ENCODE measurements around the gene MTF2.

MTF2 gene

DNA sequence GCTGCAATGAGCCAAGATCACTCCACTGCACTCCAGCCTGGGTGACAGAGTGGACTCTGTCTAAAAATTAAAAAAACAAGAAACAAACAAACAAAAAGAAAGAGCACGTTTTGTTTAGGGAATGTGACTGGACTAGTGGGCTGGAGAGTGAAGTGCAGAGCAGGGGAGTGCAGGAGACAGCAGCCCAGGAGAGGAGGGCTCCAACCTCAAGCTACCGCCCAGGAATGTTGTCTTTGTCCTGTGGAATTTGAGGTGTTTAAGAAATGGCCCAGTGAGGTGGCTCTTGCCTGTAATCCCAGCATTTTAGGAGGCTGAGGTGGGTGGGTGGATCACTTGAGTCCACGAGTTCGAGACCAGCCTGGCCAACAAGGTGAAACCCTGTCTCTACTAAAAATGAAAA, 42.4 kb upstream of the MTF2 start:
- no peak for DNase-seq (ENCODE audit: low read depth)
- no peak for TF ChIP-seq CTCF (conservative IDR thresholded peaks at IDR 0.05; ENCODE audit: low read length)

DNA sequence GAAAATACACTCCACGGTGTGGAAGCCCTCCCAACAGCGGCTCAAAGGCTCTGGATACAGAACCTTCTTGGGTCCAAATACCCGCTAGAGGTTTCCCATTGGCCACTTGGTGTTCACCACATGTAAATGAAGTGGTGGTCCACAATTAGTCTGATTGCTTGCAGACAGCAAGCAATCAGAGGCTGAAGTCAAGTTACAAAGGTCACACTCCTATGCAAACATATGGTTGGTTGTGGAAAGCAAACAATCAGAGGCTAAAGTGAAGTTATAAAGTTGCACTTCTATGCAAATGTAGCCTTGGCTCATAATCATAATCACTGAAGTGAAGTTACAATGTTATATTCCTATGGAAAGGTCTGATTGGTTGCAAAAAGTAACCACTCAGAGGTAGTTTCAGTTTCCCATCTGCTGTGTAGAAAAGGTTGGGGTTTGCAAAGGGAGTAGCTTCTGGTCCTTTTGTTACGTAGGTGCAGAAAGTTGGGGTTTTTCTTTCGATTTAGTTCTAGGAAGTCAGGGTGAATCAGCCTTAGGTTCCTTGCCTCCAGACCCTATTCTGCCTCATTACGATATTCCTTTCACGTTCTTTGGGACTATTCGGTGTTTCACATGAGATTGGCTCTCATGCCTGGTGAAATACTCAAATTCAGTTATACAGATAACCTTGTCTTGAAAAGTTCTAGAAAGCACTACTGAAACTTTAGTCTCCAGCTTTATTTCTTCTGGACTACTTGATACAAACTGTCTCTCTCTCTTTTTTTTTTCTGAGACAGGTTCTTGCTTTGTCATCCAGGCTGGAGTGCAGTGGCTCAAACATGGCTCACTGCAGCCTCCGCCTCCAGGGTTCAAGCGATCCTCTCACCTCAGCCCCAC, 36.7 kb upstream of the MTF2 start:
- no peak for TF ChIP-seq CTCF (conservative IDR thresholded peaks at IDR 0.05; ENCODE audit: low read length)
- DNase-seq (ENCODE audit: low read depth) = no peak
- H3K4me3 ChIP-seq (ENCODE audit: low read length) = no peak overlapping the region

More for the DNA sequence above, 42.4 kb upstream of the MTF2 start:
- no peak overlapping the region for H3K4me3 ChIP-seq (ENCODE audit: low read length)

- no peak overlapping the region for H3K4me3 ChIP-seq (ENCODE audit: low read length)
- no peak for DNase-seq (ENCODE audit: low read depth)
- no peak for TF ChIP-seq CTCF (conservative IDR thresholded peaks at IDR 0.05; ENCODE audit: low read length)
These were observed 36.0 kb upstream of the MTF2 start for GRCh38 chr1:93043057-93043557.

GRCh38 chr1:93047618-93048017, 31.5 kb upstream of the MTF2 start:
- no peak for DNase-seq (ENCODE audit: low read depth)
- H3K4me3 ChIP-seq (ENCODE audit: low read length) = no peak overlapping the region
- TF ChIP-seq CTCF (conservative IDR thresholded peaks at IDR 0.05; ENCODE audit: low read length) = no peak

- H3K4me3 ChIP-seq (ENCODE audit: low read length) = no peak overlapping the region
- no peak for TF ChIP-seq CTCF (conservative IDR thresholded peaks at IDR 0.05; ENCODE audit: low read length)
- DNase-seq (ENCODE audit: low read depth) = no peak
These were observed 27.1 kb upstream of the MTF2 start for GRCh38 chr1:93051961-93052360.

DNA sequence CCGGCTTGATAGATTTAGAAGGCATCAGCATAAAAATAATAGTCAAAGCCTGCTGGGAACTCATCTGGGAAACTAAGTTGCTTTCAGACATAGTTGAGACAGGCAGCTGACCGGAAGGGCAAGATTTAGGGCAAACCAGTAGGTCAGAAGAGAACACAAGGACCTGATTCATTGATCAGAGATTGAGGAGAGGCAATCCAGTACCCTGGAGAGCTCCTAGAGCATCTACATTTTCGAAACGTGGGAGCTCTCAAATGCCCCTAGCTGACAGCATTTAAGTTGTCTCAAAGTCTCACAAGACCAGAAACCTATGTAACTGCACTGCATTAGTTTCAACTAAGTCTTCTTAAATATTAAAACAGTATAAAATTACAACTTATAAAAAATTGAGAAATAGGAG, 22.9 kb upstream of the MTF2 start:
- DNase-seq (ENCODE audit: low read depth) = peak; percentile 10
- no peak for TF ChIP-seq CTCF (conservative IDR thresholded peaks at IDR 0.05; ENCODE audit: low read length)

DNA sequence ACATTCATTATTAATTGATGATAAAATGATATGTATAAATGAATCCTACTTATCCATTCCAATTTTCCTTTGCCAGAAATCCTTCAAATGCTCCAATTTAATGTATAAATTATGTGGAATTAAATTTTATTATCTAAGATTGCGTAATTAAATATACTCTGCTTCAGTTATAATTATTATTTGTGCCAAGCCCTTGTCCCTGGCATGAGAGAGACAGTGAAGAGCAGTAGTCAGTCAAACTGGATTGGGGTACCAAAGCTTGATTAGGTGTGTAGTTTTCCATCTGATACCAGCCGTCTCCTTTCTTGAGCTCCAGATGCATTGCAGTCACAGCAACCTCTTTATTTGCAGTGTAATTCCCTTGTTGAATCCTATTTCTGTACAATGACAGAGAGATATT, 22.4 kb upstream of the MTF2 start:
- no peak for TF ChIP-seq CTCF (conservative IDR thresholded peaks at IDR 0.05; ENCODE audit: low read length)
- no peak overlapping the region for H3K4me3 ChIP-seq (ENCODE audit: low read length)
- DNase-seq (ENCODE audit: low read depth) = no peak

More for the DNA sequence above, 22.9 kb upstream of the MTF2 start:
- no peak overlapping the region for H3K4me3 ChIP-seq (ENCODE audit: low read length)

Data from AG10803 (cell line).